IMR-90 (cell line): ENCODE data around the gene CBX5. TPM values are rescaled to one million over a fixed set of nuclear protein-coding genes. Genes with fewer than 3 reads are reported as not detected.

Experiments used
- ATAC-seq: fragments of 200-7000 bp; cut with Tn5 transposase; 2 replicates; pipeline ENCODE4 v1.9.1; 2020; ENCODE audit warnings: low read depth, mild to moderate bottlenecking, moderate library complexity
- BruUV-seq: library from RNA; stranded (reverse); fragments of 400-500 nt; replicated peaks from 2 replicates; lab custom pipeline; 2021; lab: Mats Ljungman, UMichigan
- CTCF ChIA-PET: fragments of 300-600 bp; formaldehyde crosslinking; extraction: SDS; loops from one replicate; lab custom pipeline; 2021; ENCODE audit warnings: antibody characterized with exemption; lab: Yijun Ruan, JAX
- POLR2A ChIA-PET: fragments of 300-600 bp; sonication (Branson Sonifier 250); formaldehyde crosslinking; loops from one replicate; lab custom pipeline; 2022; ENCODE audit warnings: antibody characterized with exemption; ENCODE audit not compliant: unreplicated experiment; lab: Charles Lee
- DNase-seq: peaks from one replicate; pipeline ENCODE4 v3.0.0; 2013
- H2AFZ ChIP-seq: replicated peaks from 2 replicates; pipeline ENCODE3; 2013; ENCODE audit warnings: low read length, mild to moderate bottlenecking; ENCODE audit not compliant: poor library complexity
- H2AK5ac ChIP-seq: 2 replicates; pipeline ENCODE4 v1.6.1; 2013; ENCODE audit warnings: low read depth, low read length, inconsistent platforms
- H2AK9ac ChIP-seq: replicated peaks from 2 replicates; pipeline ENCODE3; 2013; ENCODE audit warnings: mild to moderate bottlenecking, low read depth, low read length, moderate library complexity; ENCODE audit not compliant: poor library complexity
- H2BK120ac ChIP-seq: 2 replicates; pipeline ENCODE4 v1.6.1; 2013; ENCODE audit warnings: low read depth, low read length, inconsistent platforms
- H2BK15ac ChIP-seq: 3 replicates; pipeline ENCODE4 v1.6.1; 2013; ENCODE audit warnings: low read depth, low read length, inconsistent platforms
- H2BK20ac ChIP-seq: 2 replicates; pipeline ENCODE4 v1.6.1; 2013; ENCODE audit warnings: low read depth, mild to moderate bottlenecking, inconsistent platforms, low read length, moderate library complexity
- H2BK5ac ChIP-seq: 2 replicates; pipeline ENCODE4 v1.6.1; 2013; ENCODE audit warnings: mild to moderate bottlenecking, low read depth, low read length, inconsistent platforms; ENCODE audit not compliant: poor library complexity, severe bottlenecking
- H3K14ac ChIP-seq: replicated peaks from 2 replicates; pipeline ENCODE4 v1.6.1; 2013; ENCODE audit warnings: low read depth, low read length, inconsistent platforms
- H3K18ac ChIP-seq: 2 replicates; pipeline ENCODE4 v1.6.1; 2013; ENCODE audit warnings: low read depth, low read length, control low read depth
- H3K23ac ChIP-seq: 2 replicates; pipeline ENCODE4 v1.6.1; 2013; ENCODE audit warnings: low read depth, low read length, inconsistent platforms
- H3K27ac ChIP-seq: 2 replicates; pipeline ENCODE4 v1.5.1; 2013; ENCODE audit warnings: mild to moderate bottlenecking, control low read depth, low read length; ENCODE audit not compliant: insufficient read depth
- H3K27me3 ChIP-seq: 2 replicates; pipeline ENCODE4 v1.6.1; 2013; ENCODE audit warnings: low read length; ENCODE audit not compliant: control insufficient read depth, insufficient read depth
- H3K36me3 ChIP-seq: 2 replicates; pipeline ENCODE4 v1.6.1; 2013; ENCODE audit warnings: low read length, mixed read lengths; ENCODE audit not compliant: control insufficient read depth, insufficient read depth
- H3K4ac ChIP-seq: 2 replicates; pipeline ENCODE4 v1.6.1; 2013; ENCODE audit warnings: low read depth, low read length, inconsistent platforms
- H3K4me1 ChIP-seq: 2 replicates; pipeline ENCODE4 v1.6.1; 2013; ENCODE audit warnings: low read length, mixed read lengths; ENCODE audit not compliant: control insufficient read depth, insufficient read depth
- H3K4me2 ChIP-seq: 2 replicates; pipeline ENCODE4 v1.6.1; 2013; ENCODE audit warnings: low read depth, mild to moderate bottlenecking, control low read depth, low read length, moderate library complexity
- H3K4me3 ChIP-seq: 2 replicates; pipeline ENCODE4 v1.5.1; 2013; ENCODE audit warnings: low read depth, mild to moderate bottlenecking, control low read depth, low read length, moderate library complexity; ENCODE audit not compliant: insufficient read depth
- H3K56ac ChIP-seq: 2 replicates; pipeline ENCODE4 v1.6.1; 2013; ENCODE audit warnings: low read length, inconsistent platforms; ENCODE audit not compliant: insufficient read depth; ENCODE audit errors: extremely low read depth
- H3K79me1 ChIP-seq, 2 experiments: 2 replicates each; pipeline ENCODE4 v1.6.1; 2013; ENCODE audit warnings: low read length in 2 of 2, inconsistent platforms in 1 of 2, low read depth in 1 of 2
- H3K9ac ChIP-seq: 2 replicates; pipeline ENCODE4 v1.6.1; 2013; ENCODE audit warnings: low read depth, low read length, control low read depth
- H3K9me1 ChIP-seq: 2 replicates; pipeline ENCODE4 v1.6.1; 2013; ENCODE audit warnings: low read length, inconsistent platforms; ENCODE audit not compliant: insufficient read depth
- H3K9me3 ChIP-seq: 2 replicates; pipeline ENCODE4 v1.6.1; 2013; ENCODE audit warnings: low read length; ENCODE audit not compliant: control insufficient read depth, insufficient read depth
- H4K20me1 ChIP-seq: 2 replicates; pipeline ENCODE4 v1.6.1; 2013; ENCODE audit warnings: low read length, inconsistent platforms; ENCODE audit not compliant: insufficient read depth
- H4K5ac ChIP-seq: 2 replicates; pipeline ENCODE4 v1.6.1; 2013; ENCODE audit warnings: mild to moderate bottlenecking, low read depth, low read length, control low read depth
- H4K8ac ChIP-seq, 2 experiments: 2 replicates each; pipeline ENCODE4 v1.6.1; 2013; ENCODE audit warnings: low read depth in 2 of 2, low read length in 2 of 2, control low read depth in 1 of 2, inconsistent platforms in 1 of 2
- H4K91ac ChIP-seq: 2 replicates; pipeline ENCODE4 v1.6.1; 2013; ENCODE audit warnings: low read depth, low read length, inconsistent platforms; ENCODE audit not compliant: insufficient read depth
- CEBPB ChIP-seq: IDR thresholded peaks from 2 replicates; pipeline ENCODE4 v1.6.1; 2012; ENCODE audit warnings: low read depth, low read length, improper control_type of control experiment
- RAD21 ChIP-seq: IDR thresholded peaks from 2 replicates; pipeline ENCODE4 v1.6.1; 2012; ENCODE audit warnings: low read length, improper control_type of control experiment
- SMC3 ChIP-seq: fragments of 150-350 bp; IDR thresholded peaks from 2 replicates; pipeline ENCODE4 v1.6.1; 2016; ENCODE audit warnings: low read depth, mild to moderate bottlenecking, antibody characterized with exemption, low read length, moderate library complexity
- WGBS, 2 experiments: methylation state at CpG; one replicate each; pipeline versions ENCODE4 v1.1.5 to v1.1.7; 2013; ENCODE audit warnings: missing lambda C conversion rate in 2 of 2; ENCODE audit not compliant: insufficient read length in 1 of 2; ENCODE audit errors: extremely low coverage in 2 of 2; 5-methylcytosine and 5-hydroxymethylcytosine counted together
- dilution Hi-C: fragments of 300-500 bp; cut with HindIII; formaldehyde crosslinking; loops from one replicate; pipeline ENCODE4 v1.14.3; 2018; ENCODE audit warnings: low sequenced_read_pairs; ENCODE audit not compliant: unreplicated experiment
- in situ Hi-C: fragments of 300-500 bp; cut with MboI; formaldehyde crosslinking; loops from 3 replicates; pipeline ENCODE4 v1.14.3; 2019; ENCODE audit warnings: low sequenced_read_pairs, inconsistent platforms, mixed read lengths
- intact Hi-C: fragments of 100-400 bp; cut with micrococcal nuclease; formaldehyde crosslinking; loops from 2 replicates; pipeline ENCODE4 v1.10.0; 2022
- polyA plus RNA-seq, 3 experiments: library from polyadenylated mRNA; depleted of rRNA; stranded (reverse); fragments of >200 nt; gene quantifications; 2 replicates each; pipeline ENCODE4 v1.2.3, GENCODE V29; 2012; ENCODE audit warnings: low replicate concordance in 1 of 3
- total RNA-seq: library from RNA; depleted of rRNA; stranded (reverse); fragments of >200 nt; gene quantifications from 2 replicates; pipeline ENCODE4 v1.2.3, GENCODE V29; 2012
- TF ChIP-seq, protein P1 (sequence below): fragments of 150-350 bp; IDR thresholded peaks from 2 replicates; pipeline ENCODE4 v1.6.1; 2016; ENCODE audit warnings: low read depth, mild to moderate bottlenecking, low read length, moderate library complexity, borderline replicate concordance
- TF ChIP-seq, protein P2 (sequence below): conservative IDR thresholded peaks from 2 replicates; pipeline ENCODE4 v1.5.1; 2012; ENCODE audit warnings: mild to moderate bottlenecking, low read depth, low read length, improper control_type of control experiment

CBX5 gene
- total and polyA plus RNA-seq, 2 of the 4 experiments (the other 2 are of a cell fraction): 18.0 to 40.9 TPM

DNA sequence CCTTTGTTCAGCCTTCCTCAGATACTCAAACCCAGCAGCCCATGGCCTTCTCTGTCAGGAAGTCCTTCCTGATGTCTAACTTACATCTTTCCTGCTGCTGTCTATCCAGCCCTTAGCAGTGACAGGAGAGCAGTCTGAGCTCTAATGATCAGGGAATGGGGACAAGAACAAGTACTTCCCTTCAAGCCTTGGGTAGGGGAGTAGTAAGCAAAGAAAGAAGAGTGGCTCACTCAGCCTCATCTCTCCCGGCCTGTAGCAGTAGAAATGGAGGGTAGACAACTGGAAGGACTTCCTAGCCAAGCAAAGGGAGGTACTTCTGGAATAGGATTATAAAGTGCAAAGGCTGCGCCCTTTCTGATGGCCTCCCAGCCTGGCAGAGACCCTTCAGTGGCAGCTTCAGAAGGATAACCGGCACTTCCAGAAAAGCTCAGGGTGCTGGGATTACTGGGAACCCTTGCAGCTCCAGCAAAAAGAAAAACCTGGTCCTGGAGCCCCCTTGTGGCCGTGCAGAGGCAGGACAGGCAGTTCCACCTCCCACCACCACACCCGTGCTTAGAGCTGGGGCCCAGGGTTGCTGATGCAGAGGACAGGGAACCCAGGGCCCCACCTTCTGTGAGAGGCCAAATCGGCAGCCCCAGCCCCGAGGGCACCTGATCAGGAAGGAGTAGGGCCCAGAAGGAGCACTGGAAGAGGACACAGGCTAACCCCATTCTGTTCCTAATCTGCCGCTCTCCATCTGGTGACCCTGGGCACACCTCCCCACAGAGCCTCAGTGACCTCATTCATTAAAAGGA, 78.7 kb downstream of the CBX5 start:
- Histone ChIP-seq H3K27ac (no peak overlapping the region), H3K4ac (no peak overlapping the region), H3K36me3 (no peaks in the 10 kb centered on the region), H2BK120ac (no peak overlapping the region), H3K79me1 (no peaks in the 10 kb centered on the region), H3K4me1 (no peaks in the 10 kb centered on the region; the same call in 1 of the 2 replicates), H2BK5ac (no peak overlapping the region), H3K18ac (no peak overlapping the region), H2AFZ (peak overlapping the region; percentile 71), H2AK9ac (peak overlapping the region; percentile 73), H4K91ac (no peak overlapping the region), H3K9me3 (no peaks in the 10 kb centered on the region), H4K5ac (no peak overlapping the region), H3K23ac (no peak overlapping the region), H3K14ac (no peak overlapping the region), H3K4me2 (no peak overlapping the region), H3K56ac (no peak overlapping the region), H3K4me3 (no peak overlapping the region), H3K27me3 (peaks cover 33% of the 10 kb centered on the region), H4K20me1 (no peaks in the 10 kb centered on the region), H3K9ac (no peak overlapping the region), H2BK15ac (no peak overlapping the region), H4K8ac (no peak overlapping the region), H3K9me1 (no peaks in the 10 kb centered on the region; the same call in 1 of the 2 replicates), H2AK5ac (no peak overlapping the region), H2BK20ac (no peak overlapping the region)
- dilution Hi-C loops (no loop called here), intact Hi-C loops (loop anchor here (1.0 to 10.0 kb wide), 2 partner anchors 195 to 496 kb away; no protein-coding TSS in a partner anchor), in situ Hi-C loops (loop anchor here (10.0 kb wide), 1 partner anchor 426 kb away; no protein-coding TSS in a partner anchor)
- ATAC-seq (peak; percentile 99), DNase-seq (peak; percentile 65)
- CTCF ChIA-PET: interaction anchor here (0.6 to 2.0 kb wide), 19 partner anchors 10 to 455 kb away, joined by 3 to 24 read pairs (median 5); partner anchors contain the start of genes HOXC10, HOXC8, HOXC9 and SMUG1
- TF ChIP-seq, protein P1, sequence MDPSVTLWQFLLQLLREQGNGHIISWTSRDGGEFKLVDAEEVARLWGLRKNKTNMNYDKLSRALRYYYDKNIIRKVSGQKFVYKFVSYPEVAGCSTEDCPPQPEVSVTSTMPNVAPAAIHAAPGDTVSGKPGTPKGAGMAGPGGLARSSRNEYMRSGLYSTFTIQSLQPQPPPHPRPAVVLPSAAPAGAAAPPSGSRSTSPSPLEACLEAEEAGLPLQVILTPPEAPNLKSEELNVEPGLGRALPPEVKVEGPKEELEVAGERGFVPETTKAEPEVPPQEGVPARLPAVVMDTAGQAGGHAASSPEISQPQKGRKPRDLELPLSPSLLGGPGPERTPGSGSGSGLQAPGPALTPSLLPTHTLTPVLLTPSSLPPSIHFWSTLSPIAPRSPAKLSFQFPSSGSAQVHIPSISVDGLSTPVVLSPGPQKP: no peak
- no peak for TF ChIP-seq CEBPB
- TF ChIP-seq, protein P2, sequence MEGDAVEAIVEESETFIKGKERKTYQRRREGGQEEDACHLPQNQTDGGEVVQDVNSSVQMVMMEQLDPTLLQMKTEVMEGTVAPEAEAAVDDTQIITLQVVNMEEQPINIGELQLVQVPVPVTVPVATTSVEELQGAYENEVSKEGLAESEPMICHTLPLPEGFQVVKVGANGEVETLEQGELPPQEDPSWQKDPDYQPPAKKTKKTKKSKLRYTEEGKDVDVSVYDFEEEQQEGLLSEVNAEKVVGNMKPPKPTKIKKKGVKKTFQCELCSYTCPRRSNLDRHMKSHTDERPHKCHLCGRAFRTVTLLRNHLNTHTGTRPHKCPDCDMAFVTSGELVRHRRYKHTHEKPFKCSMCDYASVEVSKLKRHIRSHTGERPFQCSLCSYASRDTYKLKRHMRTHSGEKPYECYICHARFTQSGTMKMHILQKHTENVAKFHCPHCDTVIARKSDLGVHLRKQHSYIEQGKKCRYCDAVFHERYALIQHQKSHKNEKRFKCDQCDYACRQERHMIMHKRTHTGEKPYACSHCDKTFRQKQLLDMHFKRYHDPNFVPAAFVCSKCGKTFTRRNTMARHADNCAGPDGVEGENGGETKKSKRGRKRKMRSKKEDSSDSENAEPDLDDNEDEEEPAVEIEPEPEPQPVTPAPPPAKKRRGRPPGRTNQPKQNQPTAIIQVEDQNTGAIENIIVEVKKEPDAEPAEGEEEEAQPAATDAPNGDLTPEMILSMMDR: peak; percentile 99
- TF ChIP-seq SMC3: peak; percentile 94
- peak; percentile 78 for TF ChIP-seq RAD21
- BruUV-seq: no TSS peak
- 4% methylated on average over 3 of the region's 8 CpGs; no CpG with 5 or more reads in 1 of the 2 experiments for WGBS, 2 experiments
- POLR2A ChIA-PET: no interaction called here
